HG03439 (cell line): ENCODE measurements around the gene DCTD.
"Not testable (repeated sequence)": the region's sequence is repeated elsewhere in the genome, so short reads cannot be mapped to it uniquely, and the experiment has no call there.

Source experiments
- ATAC-seq: cut with Tn5 transposase; IDR thresholded peaks from one replicate; pipeline ENCODE4 v1.9.1; 2021; ENCODE audit warnings: mild to moderate bottlenecking, moderate library complexity; ENCODE audit not compliant: unreplicated experiment

DCTD gene

GRCh38 chr4:182922501-182923284 is 5.5 kb upstream of the DCTD start:
- no peak for ATAC-seq

GRCh38 chr4:182921608-182922007 is 4.4 kb upstream of the DCTD start:
- ATAC-seq = no peak

GRCh38 chr4:182920676-182921075 is 3.5 kb upstream of the DCTD start:
- ATAC-seq = no peak

GRCh38 chr4:182918791-182919302 is 1.7 kb upstream of the DCTD start:
- peak; percentile 17 for ATAC-seq

- peak; percentile 19 for ATAC-seq
These were observed 940 bp upstream of the DCTD start for GRCh38 chr4:182918044-182918607.

GRCh38 chr4:182916483-182917181 is 554 bp downstream of the DCTD start:
- peak; percentile 25 for ATAC-seq

- no peak for ATAC-seq
These were observed 2.8 kb downstream of the DCTD start for GRCh38 chr4:182914357-182914756.

GRCh38 chr4:182913621-182914020 is 3.6 kb downstream of the DCTD start:
- no peak for ATAC-seq

GRCh38 chr4:182913036-182913435 is 4.2 kb downstream of the DCTD start:
- no peak for ATAC-seq

GRCh38 chr4:182908124-182908523 is 9.1 kb downstream of the DCTD start:
- no peak for ATAC-seq

- ATAC-seq = no peak
These were observed 9.8 kb downstream of the DCTD start for GRCh38 chr4:182907396-182907795.

GRCh38 chr4:182906786-182907185 is 10.4 kb downstream of the DCTD start:
- no peak for ATAC-seq

GRCh38 chr4:182905038-182905437 is 12.1 kb downstream of the DCTD start:
- ATAC-seq = no peak

- no peak for ATAC-seq
These were observed 12.9 kb downstream of the DCTD start for GRCh38 chr4:182904211-182904761.

GRCh38 chr4:182903013-182903412 is 14.2 kb downstream of the DCTD start:
- no peak for ATAC-seq

- ATAC-seq = no peak
These were observed 15.8 kb downstream of the DCTD start for GRCh38 chr4:182901337-182901736.

- ATAC-seq = not testable (repeated sequence)
These were observed 17.2 kb downstream of the DCTD start for GRCh38 chr4:182900021-182900420.

- no peak for ATAC-seq
These were observed 18.7 kb downstream of the DCTD start for GRCh38 chr4:182898479-182898799.

- ATAC-seq = no peak
These were observed 19.3 kb downstream of the DCTD start for GRCh38 chr4:182897601-182898478.

GRCh38 chr4:182896421-182896820 is 20.8 kb downstream of the DCTD start:
- no peak for ATAC-seq
